BE2C (cell line): ENCODE data around the gene CTTNBP2NL.
A peak's percentile ranks its signal among the peaks of the same experiment; 100 is the strongest.

Source experiments
- DNase-seq: peaks from one replicate; pipeline ENCODE4 v3.0.0-alpha.2; 2020
- H3K27me3 ChIP-seq: fragments of 250-450 bp; sonication (Bioruptor Pico); 2 replicates; pipeline ENCODE4 v1.5.1; 2020; ENCODE audit warnings: mild to moderate bottlenecking
- H3K36me3 ChIP-seq: fragments of 250-450 bp; sonication (Bioruptor Pico); 2 replicates; pipeline ENCODE4 v1.5.1; 2020; ENCODE audit warnings: mild to moderate bottlenecking
- H3K4me1 ChIP-seq: fragments of 250-450 bp; sonication (Bioruptor Pico); 2 replicates; pipeline ENCODE4 v1.5.1; 2020
- H3K4me3 ChIP-seq: 2 replicates; pipeline ENCODE4 v1.5.1; 2011; ENCODE audit warnings: low read depth, low read length
- H3K9me3 ChIP-seq: fragments of 250-450 bp; sonication (Bioruptor Pico); 2 replicates; pipeline ENCODE4 v1.5.1; 2020
- CTCF ChIP-seq: IDR thresholded peaks from 2 replicates; pipeline ENCODE4 v1.5.1; 2012; ENCODE audit warnings: mild to moderate bottlenecking, low read depth, low read length

The CTTNBP2NL gene

GRCh38 chr1:112507921-112508277 is 111.9 kb downstream of the CTTNBP2NL start:
- peak overlapping the region; percentile 53 for H3K4me3 ChIP-seq
- H3K9me3 ChIP-seq = no peaks in the 10 kb centered on the region
- no peak for TF ChIP-seq CTCF
- no peaks in the 10 kb centered on the region for H3K36me3 ChIP-seq
- H3K27me3 ChIP-seq = peaks cover 40% of the 10 kb centered on the region
- H3K4me1 ChIP-seq = no peaks in the 10 kb centered on the region; the same call in 1 of the 2 replicates
- DNase-seq = no peak

- Histone ChIP-seq H3K36me3 (no peaks in the 10 kb centered on the region), H3K4me1 (no peaks in the 10 kb centered on the region), H3K4me3 (peak within 1 kb of the TSS; percentile 53), H3K9me3 (no peaks in the 10 kb centered on the region), H3K27me3 (peaks cover 36% of the 10 kb centered on the region)
- DNase-seq = peak; percentile 36
- no peak for TF ChIP-seq CTCF
These were observed 112.4 kb downstream of the CTTNBP2NL start, which contains the start of gene WNT2B for GRCh38 chr1:112508278-112509004. Gene WNT2B, plus strand, starts transcription at chr1:112508965. Its CDS starts 298 bp downstream, at chr1:112509263.

GRCh38 chr1:112509005-112509659 is 113.1 kb downstream of the CTTNBP2NL start:
- H3K4me1 ChIP-seq = no peaks in the 10 kb centered on the region
- peaks cover 32% of the 10 kb centered on the region for H3K27me3 ChIP-seq
- no peak for DNase-seq
- no peaks in the 10 kb centered on the region for H3K36me3 ChIP-seq
- TF ChIP-seq CTCF = no peak
- no peaks in the 10 kb centered on the region for H3K9me3 ChIP-seq
- H3K4me3 ChIP-seq = peak overlapping the region; percentile 53

GRCh38 chr1:112509660-112510178 is 113.7 kb downstream of the CTTNBP2NL start:
- DNase-seq = no peak
- H3K9me3 ChIP-seq = no peaks in the 10 kb centered on the region
- H3K27me3 ChIP-seq = peaks cover 32% of the 10 kb centered on the region
- TF ChIP-seq CTCF = no peak
- H3K4me3 ChIP-seq = no peak overlapping the region
- no peaks in the 10 kb centered on the region for H3K4me1 ChIP-seq
- H3K36me3 ChIP-seq = no peaks in the 10 kb centered on the region

- Histone ChIP-seq H3K9me3 (no peaks in the 10 kb centered on the region), H3K4me1 (no peaks in the 10 kb centered on the region), H3K4me3 (no peak overlapping the region), H3K36me3 (no peaks in the 10 kb centered on the region), H3K27me3 (peaks cover 32% of the 10 kb centered on the region)
- no peak for DNase-seq
- TF ChIP-seq CTCF = no peak
These were observed 114.3 kb downstream of the CTTNBP2NL start for GRCh38 chr1:112510340-112510739.
